ENCODE data around the gene MX2. TPM values are rescaled to one million over a fixed set of nuclear protein-coding genes. Genes with fewer than 3 reads are reported as not detected.

Gene MX2
- total and polyA plus RNA-seq, 9 of the 15 experiments (the other 6 are each of a cell fraction or from before 2014, with no cell fraction given): 0.10 to 0.95 (median 0.47) TPM; not detected in 1

DNA sequence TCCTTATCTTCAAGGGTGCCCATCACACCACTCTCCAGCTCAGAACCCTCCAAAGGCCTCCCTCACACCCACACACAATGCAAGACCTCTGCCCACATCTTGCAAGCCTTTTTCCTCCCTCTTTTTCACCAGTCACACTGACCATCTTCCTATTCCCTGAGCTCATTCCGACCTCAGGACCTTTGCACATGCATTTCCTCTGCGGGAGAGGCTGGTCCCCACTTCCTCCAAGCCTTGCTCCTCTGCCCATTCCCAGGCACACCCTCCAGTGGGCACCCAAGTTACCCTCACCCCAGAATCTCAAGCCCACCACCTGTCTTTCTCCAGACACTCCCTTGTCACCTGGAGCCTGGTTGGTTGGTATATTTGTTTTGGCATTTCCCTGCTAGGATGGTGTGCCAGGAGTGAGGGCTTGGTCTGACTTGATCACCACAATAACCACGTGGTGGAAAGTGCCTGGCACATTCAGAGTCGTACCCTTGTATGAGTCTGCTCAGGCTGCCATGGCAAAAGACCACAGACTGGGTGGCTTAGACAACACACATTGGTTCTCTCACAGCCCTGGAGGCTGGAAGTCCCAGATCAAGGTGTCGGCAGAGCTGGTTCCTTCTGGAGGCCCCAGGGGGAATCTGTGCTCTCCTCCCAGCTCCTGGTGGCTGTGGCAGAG is 13.2 kb downstream of the MX2 start:
- POLR2A ChIA-PET: interaction anchor here (0.6 to 0.7 kb wide), 2 partner anchors 37 to 180 kb away, joined by 3 read pairs; no protein-coding TSS in a partner anchor
- Histone ChIP-seq H3K27ac (ENCODE audit: extremely low read depth, low read depth, low read length) (no peak overlapping the region), H4K20me1 (replicated peaks; ENCODE audit: control insufficient read depth, insufficient read depth, low read length) (0 out of 2 replicates have a peak, but pooled peaks cover 4% of the 10 kb centered on the region), H3K36me3 (ENCODE audit: control insufficient read depth, insufficient read depth, low read length) (no peaks in the 10 kb centered on the region), H3K4me3 (no peak overlapping the region), H2AFZ (ENCODE audit: low read depth, low read length) (no peak overlapping the region), H3K9me1 (ENCODE audit: control insufficient read depth, insufficient read depth, low read length) (no peaks in the 10 kb centered on the region), H3K4me2 (ENCODE audit: insufficient read depth, low read length) (no peak overlapping the region), H3K9me3 (replicated peaks; ENCODE audit: control insufficient read depth, insufficient read depth, low read depth, low read length) (no peaks in the 10 kb centered on the region), H3K9ac (ENCODE audit: insufficient read depth in 1 of 2, low read depth in 2 of 2, low read length in 2 of 2) (no peak overlapping the region; a peak in 1 of 4 replicates), H3K4me1 (replicated peaks in 1 of 2; ENCODE audit: control insufficient read depth in 2 of 2, insufficient read depth in 2 of 2, low read length in 2 of 2) (no peaks in the 10 kb centered on the region), H3K27me3 (ENCODE audit: control insufficient read depth in 2 of 2, insufficient read depth in 2 of 2, low read length in 2 of 2) (peaks cover 12 to 46% of the 10 kb centered on the region in 2 experiments; a peak in 4 of 5 replicates), H3K79me2 (ENCODE audit: control insufficient read depth, insufficient read depth, low read length) (no peaks in the 10 kb centered on the region)
- no TSS peak for BruUV-seq (replicated peaks)
- FAIRE-seq (no peak), ATAC-seq (no peak), DNase-seq (ENCODE audit: extremely low read depth in 1 of 4, low spot score in 3 of 4) (no peak)
- in situ Hi-C loops (cut with MboI): no loop called here
- CTCF ChIA-PET (ENCODE audit: low intra/inter-chr PET ratio): no interaction called here
- WGBS (ENCODE audit: insufficient coverage, low coverage, missing lambda C conversion rate): 2% methylated on average over 5 of the region's 5 CpGs
- intact Hi-C loops (cut with micrococcal nuclease): no loop called here
- TF ChIP-seq, protein P1, sequence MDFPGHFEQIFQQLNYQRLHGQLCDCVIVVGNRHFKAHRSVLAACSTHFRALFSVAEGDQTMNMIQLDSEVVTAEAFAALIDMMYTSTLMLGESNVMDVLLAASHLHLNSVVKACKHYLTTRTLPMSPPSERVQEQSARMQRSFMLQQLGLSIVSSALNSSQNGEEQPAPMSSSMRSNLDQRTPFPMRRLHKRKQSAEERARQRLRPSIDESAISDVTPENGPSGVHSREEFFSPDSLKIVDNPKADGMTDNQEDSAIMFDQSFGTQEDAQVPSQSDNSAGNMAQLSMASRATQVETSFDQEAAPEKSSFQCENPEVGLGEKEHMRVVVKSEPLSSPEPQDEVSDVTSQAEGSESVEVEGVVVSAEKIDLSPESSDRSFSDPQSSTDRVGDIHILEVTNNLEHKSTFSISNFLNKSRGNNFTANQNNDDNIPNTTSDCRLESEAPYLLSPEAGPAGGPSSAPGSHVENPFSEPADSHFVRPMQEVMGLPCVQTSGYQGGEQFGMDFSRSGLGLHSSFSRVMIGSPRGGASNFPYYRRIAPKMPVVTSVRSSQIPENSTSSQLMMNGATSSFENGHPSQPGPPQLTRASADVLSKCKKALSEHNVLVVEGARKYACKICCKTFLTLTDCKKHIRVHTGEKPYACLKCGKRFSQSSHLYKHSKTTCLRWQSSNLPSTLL (IDR thresholded peaks at IDR 0.05): no peak
- TF ChIP-seq CREB1 (IDR thresholded peaks at IDR 0.05) (no peak), CREB1 (CRISPR knock-in tag; IDR thresholded peaks at IDR 0.05) (no peak), MITF (IDR thresholded peaks at IDR 0.05) (no peak), RBBP5 (IDR thresholded peaks at IDR 0.05; ENCODE audit: borderline replicate concordance, insufficient read depth, low read length, poor library complexity, severe bottlenecking) (no peak), CCAR2 (IDR thresholded peaks at IDR 0.05; ENCODE audit: low read depth, low read length) (no peak), GTF3C2 (IDR thresholded peaks at IDR 0.05; ENCODE audit: borderline replicate concordance, extremely low read depth, insufficient read length) (no peak), BRCA1 (IDR thresholded peaks at IDR 0.05) (no peak), BRCA1 (CRISPR knock-in tag; IDR thresholded peaks at IDR 0.05) (no peak), ETS2 (tag; IDR thresholded peaks at IDR 0.05; ENCODE audit: borderline replicate concordance, poor library complexity, severe bottlenecking) (no peak)
- TF ChIP-seq, protein P2, sequence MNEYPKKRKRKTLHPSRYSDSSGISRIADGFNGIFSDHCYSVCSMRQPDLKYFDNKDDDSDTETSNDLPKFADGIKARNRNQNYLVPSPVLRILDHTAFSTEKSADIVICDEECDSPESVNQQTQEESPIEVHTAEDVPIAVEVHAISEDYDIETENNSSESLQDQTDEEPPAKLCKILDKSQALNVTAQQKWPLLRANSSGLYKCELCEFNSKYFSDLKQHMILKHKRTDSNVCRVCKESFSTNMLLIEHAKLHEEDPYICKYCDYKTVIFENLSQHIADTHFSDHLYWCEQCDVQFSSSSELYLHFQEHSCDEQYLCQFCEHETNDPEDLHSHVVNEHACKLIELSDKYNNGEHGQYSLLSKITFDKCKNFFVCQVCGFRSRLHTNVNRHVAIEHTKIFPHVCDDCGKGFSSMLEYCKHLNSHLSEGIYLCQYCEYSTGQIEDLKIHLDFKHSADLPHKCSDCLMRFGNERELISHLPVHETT (CRISPR knock-in tag; conservative IDR thresholded peaks at IDR 0.05 in 1 of 2, IDR thresholded peaks at IDR 0.05 in 1 of 2): no peak

Data from K562 (cell line).